ENCODE data around the gene RAD54L.

RAD54L gene

GRCh38 chr1:46300673-46301405 lies 53.3 kb downstream of the RAD54L start:
- peak in 1 of 2 experiments; percentile 31 for DNase-seq (ENCODE audit: low read depth in 1 of 2, low spot score in 1 of 2)
- Histone ChIP-seq H3K4me3 (replicated peaks; ENCODE audit: insufficient read depth, low read length) (peak overlapping the region; percentile 82), H3K27ac (replicated peaks) (peak overlapping the region; percentile 98), H3K27me3 (ENCODE audit: insufficient read depth, poor library complexity, severe bottlenecking) (no peaks in the 10 kb centered on the region)
- no peak for TF ChIP-seq REST (IDR thresholded peaks at IDR 0.05; ENCODE audit: insufficient replicate concordance, low read depth)
- 0 out of 2 replicates have a peak, but pooled peaks have one; percentile 4 for TF ChIP-seq POLR2AphosphoS5 (IDR thresholded peaks at IDR 0.05; ENCODE audit: low read depth)

DNA sequence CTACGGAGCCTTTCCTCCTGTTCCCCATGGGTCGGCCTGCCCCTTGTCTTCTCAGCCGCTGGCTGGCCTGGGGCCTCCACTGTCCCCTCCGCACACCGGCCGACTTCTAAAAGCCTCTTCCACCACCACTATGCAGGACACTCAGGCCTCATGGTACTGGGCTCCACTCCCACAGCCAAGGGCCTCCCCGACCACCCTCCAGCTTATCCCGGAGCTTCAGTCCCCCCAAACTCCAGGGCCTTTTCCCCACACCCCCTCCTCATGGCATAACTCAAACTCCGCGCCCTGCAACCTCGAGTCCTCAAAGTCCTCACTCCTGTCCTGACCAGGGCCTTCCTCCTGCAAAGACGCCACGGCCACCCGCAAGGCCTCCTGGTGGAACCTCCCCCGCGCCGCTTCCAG lies 53.8 kb downstream of the RAD54L start:
- no peak for DNase-seq (ENCODE audit: low read depth in 1 of 2, low spot score in 1 of 2)

GRCh38 chr1:46301808-46302640 lies 54.5 kb downstream of the RAD54L start:
- Histone ChIP-seq H3K4me3 (replicated peaks; ENCODE audit: insufficient read depth, low read length) (peak overlapping the region; percentile 82), H3K27me3 (ENCODE audit: insufficient read depth, poor library complexity, severe bottlenecking) (no peaks in the 10 kb centered on the region), H3K27ac (replicated peaks) (peak overlapping the region; percentile 98)
- peak in 1 of 2 experiments; percentile 64 for DNase-seq (ENCODE audit: low read depth in 1 of 2, low spot score in 1 of 2)
- TF ChIP-seq, protein P1, sequence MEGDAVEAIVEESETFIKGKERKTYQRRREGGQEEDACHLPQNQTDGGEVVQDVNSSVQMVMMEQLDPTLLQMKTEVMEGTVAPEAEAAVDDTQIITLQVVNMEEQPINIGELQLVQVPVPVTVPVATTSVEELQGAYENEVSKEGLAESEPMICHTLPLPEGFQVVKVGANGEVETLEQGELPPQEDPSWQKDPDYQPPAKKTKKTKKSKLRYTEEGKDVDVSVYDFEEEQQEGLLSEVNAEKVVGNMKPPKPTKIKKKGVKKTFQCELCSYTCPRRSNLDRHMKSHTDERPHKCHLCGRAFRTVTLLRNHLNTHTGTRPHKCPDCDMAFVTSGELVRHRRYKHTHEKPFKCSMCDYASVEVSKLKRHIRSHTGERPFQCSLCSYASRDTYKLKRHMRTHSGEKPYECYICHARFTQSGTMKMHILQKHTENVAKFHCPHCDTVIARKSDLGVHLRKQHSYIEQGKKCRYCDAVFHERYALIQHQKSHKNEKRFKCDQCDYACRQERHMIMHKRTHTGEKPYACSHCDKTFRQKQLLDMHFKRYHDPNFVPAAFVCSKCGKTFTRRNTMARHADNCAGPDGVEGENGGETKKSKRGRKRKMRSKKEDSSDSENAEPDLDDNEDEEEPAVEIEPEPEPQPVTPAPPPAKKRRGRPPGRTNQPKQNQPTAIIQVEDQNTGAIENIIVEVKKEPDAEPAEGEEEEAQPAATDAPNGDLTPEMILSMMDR (IDR thresholded peaks at IDR 0.05; ENCODE audit: insufficient read depth, low read length) = no peak
- no peak for TF ChIP-seq GABPA (IDR thresholded peaks at IDR 0.05; ENCODE audit: low read depth)
- TF ChIP-seq SPI1 (IDR thresholded peaks at IDR 0.05; ENCODE audit: borderline replicate concordance, low read depth) = no peak
- no peak; the same call in 1 of the 2 replicates for TF ChIP-seq POLR2AphosphoS5 (IDR thresholded peaks at IDR 0.05; ENCODE audit: low read depth)
- no peak for TF ChIP-seq REST (IDR thresholded peaks at IDR 0.05; ENCODE audit: insufficient replicate concordance, low read depth)

More for the DNA sequence above, 53.8 kb downstream of the RAD54L start:
- TF ChIP-seq GABPA (IDR thresholded peaks at IDR 0.05; ENCODE audit: low read depth) = no peak
- no peak for TF ChIP-seq SPI1 (IDR thresholded peaks at IDR 0.05; ENCODE audit: borderline replicate concordance, low read depth)
- TF ChIP-seq POLR2AphosphoS5 (IDR thresholded peaks at IDR 0.05; ENCODE audit: low read depth) = no peak
- TF ChIP-seq, protein P1 (IDR thresholded peaks at IDR 0.05; ENCODE audit: insufficient read depth, low read length) = no peak
- TF ChIP-seq REST (IDR thresholded peaks at IDR 0.05; ENCODE audit: insufficient replicate concordance, low read depth) = no peak
- Histone ChIP-seq H3K27ac (replicated peaks) (peak overlapping the region; percentile 98), H3K27me3 (ENCODE audit: insufficient read depth, poor library complexity, severe bottlenecking) (no peaks in the 10 kb centered on the region), H3K4me3 (replicated peaks; ENCODE audit: insufficient read depth, low read length) (peak overlapping the region; percentile 82)
